Neuronal stem cell (in vitro differentiated cells): ENCODE data around the gene OVCA2.

ENCODE experiments used
- DNase-seq: peaks from one replicate; pipeline ENCODE4 v3.0.0-alpha.2; 2013; ENCODE audit warnings: low spot score
- H2AFZ ChIP-seq: one replicate; pipeline ENCODE4 v1.6.1; 2013; ENCODE audit warnings: mild to moderate bottlenecking, low read length, inconsistent platforms
- H2AK5ac ChIP-seq: 2 replicates; pipeline ENCODE4 v1.6.1; 2013; ENCODE audit warnings: low read depth, mild to moderate bottlenecking, inconsistent platforms, low read length, moderate library complexity, mixed read lengths
- H2BK120ac ChIP-seq: 2 replicates; pipeline ENCODE4 v1.6.1; 2013; ENCODE audit warnings: low read depth, mild to moderate bottlenecking, inconsistent platforms, low read length, moderate library complexity, mixed read lengths
- H2BK12ac ChIP-seq: one replicate; pipeline ENCODE4 v1.6.1; 2013; ENCODE audit warnings: low read length, inconsistent platforms
- H2BK15ac ChIP-seq: 2 replicates; pipeline ENCODE4 v1.6.1; 2013; ENCODE audit warnings: mild to moderate bottlenecking, low read length, inconsistent platforms, mixed read lengths
- H2BK5ac ChIP-seq: one replicate; pipeline ENCODE4 v1.6.1; 2013; ENCODE audit warnings: inconsistent platforms, mild to moderate bottlenecking, low read length, moderate library complexity
- H3K14ac ChIP-seq: one replicate; pipeline ENCODE4 v1.6.1; 2013; ENCODE audit warnings: low read length, inconsistent platforms
- H3K18ac ChIP-seq: 2 replicates; pipeline ENCODE4 v1.6.1; 2013; ENCODE audit warnings: low read length, inconsistent platforms
- H3K23ac ChIP-seq: 2 replicates; pipeline ENCODE4 v1.6.1; 2013; ENCODE audit warnings: low read depth, mild to moderate bottlenecking, mixed read lengths, low read length, inconsistent platforms; ENCODE audit not compliant: poor library complexity
- H3K27ac ChIP-seq: replicated peaks from 3 replicates; pipeline ENCODE4 v1.5.1; 2013; ENCODE audit warnings: low read length, inconsistent platforms
- H3K27me3 ChIP-seq, 3 experiments: 2 replicates each; pipeline ENCODE4 v1.6.1; 2013; ENCODE audit warnings: low read length in 3 of 3, mild to moderate bottlenecking in 2 of 3, inconsistent platforms in 1 of 3, low read depth in 1 of 3, mixed read lengths in 1 of 3, moderate library complexity in 1 of 3; ENCODE audit not compliant: control insufficient read depth in 3 of 3, insufficient read depth in 3 of 3
- H3K36me3 ChIP-seq, 2 donors: replicated peaks in 1 of 2; 2 replicates each; pipeline ENCODE4 v1.6.1; 2013; ENCODE audit warnings: low read length in 2 of 2; ENCODE audit not compliant: control insufficient read depth in 2 of 2, insufficient read depth in 2 of 2
- H3K4ac ChIP-seq: 2 replicates; pipeline ENCODE4 v1.6.1; 2013; ENCODE audit warnings: inconsistent platforms, mild to moderate bottlenecking, low read length, moderate library complexity
- H3K4me1 ChIP-seq, 2 donors: 1 replicate in 1 of 2; 2 replicates in 1 of 2; pipeline ENCODE4 v1.6.1; 2013; ENCODE audit warnings: low read length in 2 of 2, low read depth in 1 of 2; ENCODE audit not compliant: control insufficient read depth in 2 of 2, insufficient read depth in 1 of 2
- H3K4me2 ChIP-seq: one replicate; pipeline ENCODE4 v1.6.1; 2013; ENCODE audit warnings: mild to moderate bottlenecking, low read length, inconsistent platforms; ENCODE audit not compliant: insufficient read depth, poor library complexity, severe bottlenecking
- H3K4me3 ChIP-seq, 2 donors: 2 replicates each; pipeline ENCODE4 v1.5.1; 2013; ENCODE audit warnings: low read length in 2 of 2, mild to moderate bottlenecking in 2 of 2, inconsistent platforms in 1 of 2, moderate library complexity in 1 of 2
- H3K79me1 ChIP-seq: one replicate; pipeline ENCODE4 v1.6.1; 2013; ENCODE audit warnings: low read depth, mild to moderate bottlenecking, inconsistent platforms, low read length, moderate library complexity
- H3K9ac ChIP-seq: one replicate; pipeline ENCODE4 v1.6.1; 2013; ENCODE audit warnings: mild to moderate bottlenecking, low read depth, low read length, inconsistent platforms; ENCODE audit not compliant: poor library complexity
- H3K9me3 ChIP-seq, 2 donors: replicated peaks in 1 of 2; 2 replicates each; pipeline versions ENCODE3 to v1.6.1; 2013; ENCODE audit warnings: low read length in 2 of 2, mild to moderate bottlenecking in 2 of 2, inconsistent platforms in 1 of 2, low read depth in 1 of 2, mixed read lengths in 1 of 2, moderate library complexity in 1 of 2; ENCODE audit not compliant: control insufficient read depth in 2 of 2, insufficient read depth in 1 of 2
- H4K8ac ChIP-seq: one replicate; pipeline ENCODE4 v1.6.1; 2013; ENCODE audit warnings: low read depth, mild to moderate bottlenecking, inconsistent platforms, low read length, moderate library complexity
- H4K91ac ChIP-seq: one replicate; pipeline ENCODE4 v1.6.1; 2013; ENCODE audit warnings: low read length, low read depth, mild to moderate bottlenecking, inconsistent platforms; ENCODE audit not compliant: poor library complexity
- WGBS, 2 donors: extraction: QIAGEN DNeasy Blood & Tissue Kit; methylation state at CpG; one replicate each; pipeline ENCODE4 v1.1.7; 2013; ENCODE audit warnings: missing lambda C conversion rate in 2 of 2, mixed read lengths in 1 of 2; ENCODE audit not compliant: insufficient read length in 2 of 2, insufficient replicate concordance in 1 of 2; ENCODE audit errors: extremely low coverage in 2 of 2; 5-methylcytosine and 5-hydroxymethylcytosine counted together

Gene OVCA2

DNA sequence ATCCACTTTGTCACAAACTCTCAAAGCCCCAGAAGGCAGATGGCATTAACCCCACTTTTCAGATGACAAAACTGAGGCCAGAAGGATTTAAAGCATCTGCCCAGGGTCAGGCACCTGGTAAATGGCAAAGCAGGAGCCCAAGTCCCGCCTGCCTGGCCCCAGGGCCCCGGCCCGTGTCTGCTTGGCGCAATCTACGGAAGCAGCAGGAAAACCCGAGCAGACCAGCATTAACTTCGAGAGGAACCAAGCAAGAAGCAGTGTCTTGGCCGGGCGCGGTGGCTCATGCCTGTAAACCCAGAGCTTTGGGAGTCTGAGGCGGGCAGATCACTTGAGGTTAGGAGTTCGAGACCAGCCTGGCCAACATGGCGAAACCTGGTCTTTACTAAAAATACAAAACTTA, 38.3 kb upstream of the OVCA2 start:
- Histone ChIP-seq H3K27ac (no peak overlapping the region), H2BK5ac (peak overlapping the region; percentile 71), H3K14ac (no peak overlapping the region), H3K9me3 (peaks cover 0 to 2% of the 10 kb centered on the region in 2 donors), H3K9ac (no peak overlapping the region), H3K36me3 (no peaks in the 10 kb centered on the region), H4K91ac (no peak overlapping the region), H3K4me2 (no peak overlapping the region), H3K79me1 (peaks cover 1% of the 10 kb centered on the region), H3K23ac (no peak overlapping the region), H2BK12ac (peak overlapping the region; percentile 30), H2BK120ac (peak overlapping the region; percentile 89), H3K27me3 (no peaks in the 10 kb centered on the region), H3K18ac (peak overlapping the region; percentile 76), H2BK15ac (peak overlapping the region; percentile 94), H4K8ac (no peak overlapping the region), H2AK5ac (peak overlapping the region; percentile 93), H3K4me1 (peaks cover 17 to 21% of the 10 kb centered on the region in 2 donors), H3K4ac (peak overlapping the region; percentile 37), H3K4me3 (no peak overlapping the region), H2AFZ (no peak overlapping the region)
- no CpG with 5 or more reads among the region's 13 CpGs for WGBS, 2 donors
- no peak for DNase-seq

DNA sequence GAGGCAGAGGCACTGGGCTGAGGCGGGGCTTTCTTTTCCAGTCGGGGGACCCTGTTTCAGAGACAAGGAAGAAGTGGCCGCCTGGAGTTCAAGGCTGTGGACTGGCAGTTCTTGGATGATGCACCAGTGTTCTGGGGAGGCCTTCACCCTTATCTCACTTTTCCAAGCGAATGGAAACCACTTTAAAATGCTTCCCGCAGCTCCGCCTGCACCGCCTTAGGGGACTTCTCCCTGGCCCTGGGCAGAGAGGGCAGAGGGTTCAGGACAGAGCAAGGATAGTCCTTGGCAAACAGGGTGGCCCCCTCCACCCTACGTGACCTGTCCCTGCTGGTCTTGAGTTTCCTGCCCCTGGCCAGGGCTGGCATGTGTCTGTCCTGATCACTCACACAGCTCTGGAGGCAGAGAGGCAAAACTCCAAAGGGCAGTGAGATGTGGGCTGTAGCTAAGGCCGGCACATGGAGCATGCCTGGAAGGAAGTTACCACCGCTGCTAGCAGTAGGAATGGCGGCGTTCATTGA, 37.3 kb upstream of the OVCA2 start:
- H2AK5ac ChIP-seq: peak overlapping the region; percentile 24
- peaks cover 11 to 16% of the 10 kb centered on the region in 2 donors for H3K4me1 ChIP-seq
- no peak overlapping the region for H3K4me3 ChIP-seq
- H3K27ac ChIP-seq: no peak overlapping the region
- no peak overlapping the region for H4K91ac ChIP-seq
- H2BK5ac ChIP-seq: peak overlapping the region; percentile 42
- H3K4me2 ChIP-seq: no peak overlapping the region
- H3K79me1 ChIP-seq: peaks cover 1% of the 10 kb centered on the region
- no peak overlapping the region for H3K4ac ChIP-seq
- H3K14ac ChIP-seq: no peak overlapping the region
- peak overlapping the region; percentile 75 for H2AFZ ChIP-seq
- peak overlapping the region; percentile 95 for H2BK12ac ChIP-seq
- H4K8ac ChIP-seq: no peak overlapping the region
- H3K36me3 ChIP-seq: no peaks in the 10 kb centered on the region
- no peak for DNase-seq
- WGBS, 2 donors: no CpG with 5 or more reads among the region's 12 CpGs
- H2BK120ac ChIP-seq: no peak overlapping the region
- H3K9me3 ChIP-seq: no peaks in the 10 kb centered on the region
- H3K23ac ChIP-seq: peak overlapping the region; percentile 65
- peak overlapping the region; percentile 65 for H3K18ac ChIP-seq
- H3K27me3 ChIP-seq: no peaks in the 10 kb centered on the region
- peak overlapping the region; percentile 21 for H3K9ac ChIP-seq
- H2BK15ac ChIP-seq: peak overlapping the region; percentile 62

DNA sequence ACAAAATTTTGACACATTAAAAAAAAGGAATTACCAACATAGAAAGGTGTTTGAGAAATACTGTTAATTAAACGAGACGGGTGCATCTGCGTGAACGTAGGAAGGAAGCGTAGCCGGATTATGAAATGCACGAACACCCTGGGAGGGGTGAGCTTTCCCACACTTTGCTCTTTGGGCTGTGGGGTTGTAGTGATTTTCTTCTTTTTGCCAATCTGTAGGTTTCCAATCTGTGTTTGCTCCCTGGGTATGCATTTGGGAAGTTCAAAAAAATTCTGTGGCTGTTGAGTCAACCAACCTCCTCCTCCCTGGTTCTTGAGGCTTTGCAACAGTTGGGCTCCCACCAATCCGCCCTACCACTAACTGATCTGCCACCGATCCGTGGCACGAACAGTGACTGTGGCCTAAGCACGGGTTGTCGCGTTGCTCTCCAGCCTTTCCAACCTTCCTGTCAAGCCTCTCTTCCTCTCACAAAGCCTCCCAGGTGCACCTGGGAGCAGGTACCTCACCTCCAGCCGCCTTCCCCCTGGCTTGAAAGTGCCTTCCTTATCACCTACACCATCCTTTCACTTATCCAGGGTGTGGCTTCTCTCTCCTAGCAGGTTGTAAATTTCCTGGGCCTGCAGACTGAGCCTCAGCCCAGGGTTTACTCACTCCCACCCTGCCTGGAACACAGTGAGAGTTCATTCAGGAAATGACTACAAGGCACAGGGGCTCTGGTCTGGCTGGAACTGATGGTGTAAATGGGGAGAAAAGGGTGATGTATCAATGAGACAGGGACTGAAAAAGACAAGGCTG, 33.3 kb upstream of the OVCA2 start:
- H2AK5ac ChIP-seq: no peak overlapping the region
- H3K36me3 ChIP-seq: no peaks in the 10 kb centered on the region
- no peak overlapping the region for H3K23ac ChIP-seq
- H3K9ac ChIP-seq: no peak overlapping the region
- peak overlapping the region; percentile 6 for H2BK120ac ChIP-seq
- H3K4me3 ChIP-seq: peak overlapping the region in 1 of 2 donors; percentile 69
- H3K9me3 ChIP-seq: no peaks in the 10 kb centered on the region
- no CpG with 5 or more reads among the region's 15 CpGs for WGBS, 2 donors
- H3K79me1 ChIP-seq: peaks cover 1% of the 10 kb centered on the region
- no peak overlapping the region for H2BK12ac ChIP-seq
- no peaks in the 10 kb centered on the region for H3K27me3 ChIP-seq
- H3K18ac ChIP-seq: no peak overlapping the region
- H2AFZ ChIP-seq: no peak overlapping the region
- H3K27ac ChIP-seq: no peak overlapping the region
- H3K4me1 ChIP-seq: peaks cover 8 to 11% of the 10 kb centered on the region in 2 donors
- no peak overlapping the region for H2BK5ac ChIP-seq
- H4K8ac ChIP-seq: no peak overlapping the region
- H3K4ac ChIP-seq: no peak overlapping the region
- DNase-seq: no peak
- H2BK15ac ChIP-seq: no peak overlapping the region
- H3K4me2 ChIP-seq: no peak overlapping the region
- H4K91ac ChIP-seq: no peak overlapping the region
- no peak overlapping the region for H3K14ac ChIP-seq

DNA sequence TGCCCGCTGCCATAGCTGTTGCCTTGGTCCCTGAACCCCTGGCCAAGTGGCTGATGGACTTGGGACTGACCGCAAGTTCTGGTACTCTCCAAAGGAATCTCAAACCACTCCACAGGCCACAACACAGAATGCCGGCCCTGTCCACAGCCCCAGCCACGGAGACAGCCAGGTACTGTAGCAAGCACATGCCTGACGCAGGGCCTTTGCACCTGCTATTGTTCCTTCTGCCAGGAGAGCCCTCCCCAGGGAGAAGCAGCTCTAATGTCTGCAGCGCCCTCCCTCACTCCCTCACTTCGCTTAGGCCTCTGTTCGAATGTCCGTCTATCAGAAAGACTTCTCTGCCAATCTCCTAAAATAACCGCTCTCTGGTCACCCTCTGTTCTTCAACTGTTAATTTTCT, 32.1 kb upstream of the OVCA2 start:
- peak overlapping the region in 1 of 2 donors; percentile 42 for H3K4me3 ChIP-seq
- no peak overlapping the region for H2AFZ ChIP-seq
- peak overlapping the region; percentile 17 for H3K18ac ChIP-seq
- H3K4me1 ChIP-seq: peaks cover 8 to 11% of the 10 kb centered on the region in 2 donors
- no peak overlapping the region for H2BK12ac ChIP-seq
- H3K79me1 ChIP-seq: peaks cover 1% of the 10 kb centered on the region
- H2BK120ac ChIP-seq: no peak overlapping the region
- no peak overlapping the region for H3K14ac ChIP-seq
- H4K91ac ChIP-seq: no peak overlapping the region
- no peak overlapping the region for H2BK15ac ChIP-seq
- H3K36me3 ChIP-seq: no peaks in the 10 kb centered on the region
- peak overlapping the region; percentile 91 for H2AK5ac ChIP-seq
- no peak overlapping the region for H3K23ac ChIP-seq
- no peak overlapping the region for H3K4me2 ChIP-seq
- H3K9me3 ChIP-seq: peaks cover 0 to 3% of the 10 kb centered on the region in 2 donors
- no peak overlapping the region for H4K8ac ChIP-seq
- no peak overlapping the region for H3K9ac ChIP-seq
- H3K27ac ChIP-seq: no peak overlapping the region
- peak overlapping the region; percentile 37 for H3K4ac ChIP-seq
- DNase-seq: no peak
- H2BK5ac ChIP-seq: no peak overlapping the region
- H3K27me3 ChIP-seq: no peaks in the 10 kb centered on the region
- WGBS, 2 donors: no CpG with 5 or more reads among the region's 10 CpGs
